Stimulated activated CD8-positive, alpha-beta memory T cell treated with anti-CD3 and anti-CD28 coated beads, Interleukin-4, amount 100 ng/mL, for 4 hours (primary cell): Measurements from ENCODE around the gene CADPS.

ENCODE experiments used
- DNase-seq, 2 donors: peaks; one replicate each; pipeline ENCODE4 v3.0.0-alpha.2; 2020; ENCODE audit warnings: low read depth in 2 of 2, low spot score in 1 of 2

CADPS gene

GRCh38 chr3:62647711-62648110, 227.5 kb downstream of the CADPS start:
- no peak for DNase-seq

GRCh38 chr3:62644493-62644892, 230.7 kb downstream of the CADPS start:
- no peak for DNase-seq

GRCh38 chr3:62638316-62638715, 236.9 kb downstream of the CADPS start:
- no peak for DNase-seq

GRCh38 chr3:62636235-62636826, 238.9 kb downstream of the CADPS start:
- no peak for DNase-seq

- DNase-seq, result no peak
These were observed 242.5 kb downstream of the CADPS start for GRCh38 chr3:62632510-62633294.

GRCh38 chr3:62631488-62631887, 243.7 kb downstream of the CADPS start:
- DNase-seq, result no peak

- DNase-seq, result no peak
These were observed 244.6 kb downstream of the CADPS start for GRCh38 chr3:62630664-62631063.

GRCh38 chr3:62625268-62625667, 249.9 kb downstream of the CADPS start:
- DNase-seq, result no peak

- no peak for DNase-seq
These were observed 251.0 kb downstream of the CADPS start for GRCh38 chr3:62624185-62624584.

GRCh38 chr3:62622553-62623174, 252.6 kb downstream of the CADPS start:
- no peak for DNase-seq

GRCh38 chr3:62621925-62622324, 253.3 kb downstream of the CADPS start:
- DNase-seq, result no peak

- DNase-seq, result no peak
These were observed 254.0 kb downstream of the CADPS start for GRCh38 chr3:62621176-62621575.

GRCh38 chr3:62615258-62615849, 259.9 kb downstream of the CADPS start:
- DNase-seq, result no peak

GRCh38 chr3:62614527-62614926, 260.7 kb downstream of the CADPS start:
- no peak for DNase-seq

GRCh38 chr3:62611541-62612240, 263.5 kb downstream of the CADPS start:
- DNase-seq, result no peak

- DNase-seq, result no peak
These were observed 267.8 kb downstream of the CADPS start for GRCh38 chr3:62607287-62608029.

GRCh38 chr3:62605413-62606068, 269.7 kb downstream of the CADPS start:
- no peak for DNase-seq

- no peak for DNase-seq
These were observed 270.4 kb downstream of the CADPS start for GRCh38 chr3:62604751-62605351.

- no peak for DNase-seq
These were observed 270.9 kb downstream of the CADPS start for GRCh38 chr3:62604298-62604697.

GRCh38 chr3:62602987-62603386, 272.2 kb downstream of the CADPS start:
- DNase-seq, result no peak
